Posterior cingulate gyrus (tissue), 11 donors: ENCODE measurements around the gene CHN2.

Experiments used
- DNase-seq, 10 donors: peaks; one replicate each; pipeline versions ENCODE4 v3.0.0 to v3.0.0-alpha.2; 2020 to 2021; ENCODE audit warnings: mixed read lengths in 3 of 10
- intact Hi-C: fragments of 100-400 bp; cut with DNase I; formaldehyde crosslinking; loops from one replicate; pipeline ENCODE4 v1.15.1; 2023

The CHN2 gene

GRCh38 chr7:29194594-29195427 is at the start of gene CHN2:
Gene CHN2, plus strand, starts transcription at chr7:29194775.
- DNase-seq: peak; percentile 40 to 94 (median 62)
- intact Hi-C loops: loop anchor here (5.0 kb wide), 1 partner anchor 77 kb away; no protein-coding TSS in a partner anchor

DNA sequence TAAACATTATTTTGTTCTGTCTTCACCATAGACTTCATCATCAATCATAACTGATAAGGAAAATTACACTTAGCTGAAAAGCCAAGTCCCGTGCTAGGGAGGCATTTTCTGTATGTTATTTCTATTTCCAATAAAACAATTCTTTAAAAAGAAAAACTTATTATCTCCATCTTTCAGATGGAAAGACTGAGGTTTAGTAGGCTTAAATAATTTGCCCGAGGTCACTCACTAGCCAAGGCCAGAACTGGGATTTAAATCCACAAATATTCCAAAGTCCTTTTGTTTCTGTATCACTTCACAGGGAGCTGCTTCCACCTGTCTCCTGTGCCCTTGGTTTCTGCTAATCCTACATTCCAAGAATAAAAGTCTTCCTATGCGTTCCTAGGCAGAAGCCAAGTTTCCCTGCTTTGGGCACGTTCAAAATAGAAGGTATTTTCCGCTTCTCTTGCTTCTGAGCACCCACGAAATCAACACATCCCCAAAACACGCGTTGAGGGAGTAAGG is 49.0 kb upstream of the CHN2 start:
- intact Hi-C loops: no loop called here
- DNase-seq: no peak

DNA sequence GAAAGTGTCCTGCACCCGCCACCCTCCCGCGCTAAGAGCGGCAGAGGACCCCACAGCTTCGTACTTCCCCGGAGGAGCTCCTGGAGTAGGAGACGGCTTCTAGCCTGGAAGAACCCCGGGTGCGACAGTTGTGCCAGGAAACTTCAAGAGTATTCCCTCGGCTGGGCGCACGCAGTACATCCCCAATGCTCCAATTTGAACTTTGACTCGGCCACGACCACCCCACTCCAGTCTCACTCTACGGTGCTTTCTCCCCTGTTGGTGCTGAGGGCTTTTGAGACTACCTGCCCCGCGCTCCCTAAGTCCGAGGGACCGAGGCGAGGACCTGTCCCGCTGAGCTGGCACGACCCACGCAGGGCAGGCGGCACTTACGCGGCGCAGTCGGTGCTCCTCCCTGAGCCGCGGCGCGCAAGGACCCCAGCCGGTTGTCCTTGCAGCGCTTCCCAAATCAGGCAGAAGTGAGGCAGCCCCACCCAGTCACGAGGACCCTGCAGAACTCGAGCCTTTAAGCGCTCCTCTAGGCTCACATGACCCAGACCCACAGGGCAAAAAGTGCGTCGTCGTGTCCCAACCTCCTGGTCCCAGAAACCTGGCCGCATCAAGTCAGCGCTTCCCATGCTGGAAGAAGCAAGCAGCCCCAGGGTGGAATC is 48.4 kb upstream of the CHN2 start, which contains the start of gene CPVL:
Gene CPVL (minus strand): TSS at position 481 of the 650 bp plus-strand sequence. CDS start 25,476 bp downstream, outside the sequence.
- peak in 8 of 10 donors; percentile 17 to 88 (median 38) for DNase-seq
- intact Hi-C loops: no loop called here

DNA sequence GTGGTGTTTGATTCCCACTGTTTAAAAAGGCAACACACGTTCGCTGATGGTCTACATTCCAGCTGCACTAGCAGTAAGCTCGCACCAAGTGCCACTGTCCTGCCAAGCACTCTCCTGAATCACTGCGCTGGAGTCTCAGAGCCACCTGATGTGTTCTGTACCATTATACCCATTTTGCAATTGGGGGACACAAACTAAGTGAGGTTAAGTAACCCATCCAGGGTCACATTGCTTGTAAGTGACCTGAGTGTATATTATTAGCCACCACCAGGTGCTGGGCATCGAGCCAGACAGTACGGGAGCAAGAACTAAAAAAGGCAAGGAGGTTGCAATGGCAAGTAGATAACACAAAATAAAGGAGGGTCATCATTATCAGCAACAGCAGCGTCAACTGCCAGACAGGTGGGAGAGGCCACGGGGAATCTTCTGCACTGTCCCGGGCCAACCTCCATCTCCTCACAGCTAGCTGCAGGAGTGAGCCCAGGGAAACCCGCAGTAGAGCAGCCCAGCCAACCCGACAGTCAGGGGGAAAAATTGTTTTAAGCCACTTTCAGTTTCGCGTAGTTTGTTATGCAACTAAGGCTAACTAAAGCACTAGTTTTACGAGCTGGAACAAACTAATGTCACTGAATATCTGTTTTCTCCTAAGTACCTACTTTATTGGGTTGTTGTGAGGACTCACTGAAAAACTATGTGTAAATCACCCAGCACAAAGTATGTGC is 47.5 kb upstream of the CHN2 start:
- intact Hi-C loops: no loop called here
- no peak for DNase-seq

GRCh38 chr7:29147821-29148220 is 46.8 kb upstream of the CHN2 start:
- intact Hi-C loops: no loop called here

DNA sequence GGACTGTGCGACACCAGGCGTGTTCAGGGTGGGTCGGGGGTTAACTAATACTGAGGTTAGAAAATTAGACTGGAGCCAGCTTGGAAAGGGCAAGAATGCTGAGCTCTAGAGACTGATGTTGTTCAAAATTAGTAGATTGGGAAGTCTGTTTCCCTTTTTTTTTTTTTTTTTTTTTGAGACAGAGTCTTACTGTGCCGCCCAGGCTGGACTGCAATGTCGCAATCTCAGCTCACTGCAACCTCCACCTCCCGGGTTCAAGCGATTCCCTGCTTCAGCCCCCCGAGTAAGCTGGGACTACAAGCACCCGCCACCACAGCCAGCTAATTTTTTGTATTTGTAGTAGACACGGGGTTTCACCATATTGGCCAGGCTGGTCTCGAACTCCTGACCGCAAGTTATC is 45.5 kb upstream of the CHN2 start:
- intact Hi-C loops: no loop called here
- DNase-seq: no peak

More at GRCh38 chr7:29147821-29148220, 46.8 kb upstream of the CHN2 start:
- no peak for DNase-seq

DNA sequence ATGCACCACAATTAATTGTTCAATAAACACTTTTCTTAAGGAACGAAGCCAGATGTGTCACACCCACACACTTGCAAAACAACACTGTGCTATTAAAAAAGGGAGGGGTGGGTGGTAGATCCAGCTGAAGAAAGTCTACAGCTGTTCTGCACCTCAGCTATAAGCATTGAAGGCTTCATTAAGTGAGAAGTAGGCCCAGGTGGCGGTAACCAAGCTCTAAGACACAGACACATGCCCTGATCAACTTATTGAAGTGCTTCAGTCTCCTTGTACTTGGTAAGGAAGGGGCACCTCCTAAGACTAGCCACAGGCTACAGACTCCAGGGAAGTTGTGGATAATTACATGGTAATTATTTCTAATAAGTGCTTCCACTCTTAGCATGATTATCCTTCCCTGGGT is 43.7 kb upstream of the CHN2 start:
- no peak for DNase-seq
- intact Hi-C loops: no loop called here

DNA sequence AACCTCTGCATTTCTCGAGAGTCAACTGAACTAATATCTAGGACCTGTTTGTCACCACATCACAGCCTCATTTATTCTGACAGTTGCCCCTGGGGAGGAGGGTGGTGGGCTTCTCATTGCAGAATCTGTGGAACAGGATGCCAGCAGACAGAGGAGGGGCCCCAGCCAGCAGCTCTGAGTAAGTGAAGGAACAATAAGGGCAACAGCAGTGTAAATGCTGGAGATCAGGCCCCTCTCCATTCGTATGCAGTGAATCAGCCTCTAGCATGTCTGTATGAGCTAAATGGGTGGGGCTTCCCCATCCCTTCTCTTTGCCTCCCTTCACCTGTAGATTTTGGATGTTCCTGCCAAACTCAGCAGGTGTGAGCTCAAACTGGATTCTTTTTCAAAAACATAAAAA is 40.5 kb upstream of the CHN2 start:
- intact Hi-C loops: no loop called here
- DNase-seq: no peak

DNA sequence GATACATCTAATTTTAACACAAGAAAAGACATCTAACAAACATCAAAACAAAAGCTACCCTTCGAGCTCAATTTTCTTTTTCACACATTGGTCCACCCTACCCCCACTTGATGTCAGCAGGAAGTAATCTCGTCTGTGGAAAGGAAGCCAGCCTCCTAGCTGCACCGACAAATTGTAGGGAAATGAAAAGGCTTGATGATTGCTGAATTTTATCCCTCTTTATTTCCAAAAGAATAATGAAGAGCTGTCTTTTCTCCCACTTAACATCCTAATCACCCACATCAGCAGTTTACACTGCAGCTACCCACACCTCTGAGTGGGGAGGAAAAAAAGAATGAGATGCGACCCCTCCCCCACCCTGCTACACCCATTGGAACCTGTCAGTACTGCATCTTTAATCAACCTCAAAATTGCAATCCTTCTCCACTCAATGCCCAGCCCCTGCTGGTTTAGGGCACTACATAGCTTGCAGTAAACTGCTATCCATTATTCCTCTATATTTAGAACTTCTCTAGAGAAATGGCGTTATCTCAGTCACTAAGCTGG is 37.6 kb upstream of the CHN2 start:
- intact Hi-C loops: no loop called here
- no peak for DNase-seq

DNA sequence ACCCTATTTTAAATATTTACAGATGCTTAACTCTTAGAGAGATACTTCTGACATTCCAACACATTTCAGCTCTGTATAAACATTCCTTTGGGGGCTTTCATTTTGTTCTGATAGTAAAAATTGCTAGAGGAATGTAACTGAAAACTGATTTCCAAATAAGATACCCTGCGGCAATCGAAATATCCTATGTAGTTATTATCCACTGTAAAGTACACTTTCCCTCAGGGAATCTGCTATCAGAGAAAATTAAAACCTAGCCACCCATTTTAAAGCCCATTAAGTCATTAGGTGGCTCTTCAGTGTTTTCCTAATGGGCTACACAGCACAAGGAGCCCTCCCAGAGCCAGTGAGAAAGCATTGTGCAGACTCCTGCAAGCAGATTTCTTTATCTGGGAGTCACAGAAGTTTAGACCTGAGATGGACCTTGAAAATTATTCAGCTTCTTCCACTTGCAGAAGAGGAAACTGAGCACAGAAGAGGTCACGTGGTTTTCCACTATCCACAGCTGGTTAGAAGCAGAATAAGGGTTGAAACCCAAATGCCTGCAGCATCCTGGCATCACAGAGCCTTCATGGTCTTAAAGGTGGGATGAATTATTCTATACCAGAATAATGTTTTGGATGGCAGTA is 35.7 kb upstream of the CHN2 start:
- no peak for DNase-seq
- intact Hi-C loops: no loop called here

DNA sequence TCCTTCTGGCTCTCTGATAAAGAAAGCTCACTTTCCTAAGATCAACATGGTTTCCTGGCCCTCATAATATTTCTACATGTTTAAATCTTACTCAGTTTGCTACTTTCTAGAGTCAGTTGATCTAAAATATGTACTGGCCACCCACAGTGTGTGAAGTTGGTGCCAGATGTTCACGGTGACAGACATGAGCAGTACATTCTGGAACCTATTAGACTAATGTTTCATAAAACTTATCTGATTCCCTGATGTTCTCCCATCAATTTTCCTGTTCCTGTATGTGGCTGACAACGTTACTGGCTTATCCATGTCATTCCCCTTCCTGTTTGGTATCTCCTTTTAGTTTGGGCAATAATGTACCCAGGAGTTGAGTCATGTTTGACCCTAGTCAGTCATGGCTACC is 34.5 kb upstream of the CHN2 start:
- no peak for DNase-seq
- intact Hi-C loops: no loop called here

DNA sequence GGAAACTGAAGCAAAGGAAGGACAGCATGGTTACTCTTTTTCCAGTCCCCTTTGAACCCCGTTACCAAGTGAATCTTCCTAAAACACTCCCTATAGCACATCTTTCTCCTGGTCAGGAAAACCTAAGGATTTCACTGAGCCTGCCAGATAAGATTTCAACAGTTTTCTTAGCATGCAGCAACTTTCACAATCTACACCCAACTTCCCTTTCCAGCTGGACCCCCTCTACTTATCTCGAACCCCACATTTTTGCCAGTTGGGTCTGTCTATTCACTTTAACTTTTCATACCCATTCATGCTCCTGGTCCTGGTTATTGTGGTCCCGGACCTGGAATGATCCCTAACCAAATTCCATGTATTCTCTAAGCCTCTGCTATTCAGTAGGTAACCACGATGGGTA is 33.3 kb upstream of the CHN2 start:
- intact Hi-C loops: no loop called here
- no peak for DNase-seq

DNA sequence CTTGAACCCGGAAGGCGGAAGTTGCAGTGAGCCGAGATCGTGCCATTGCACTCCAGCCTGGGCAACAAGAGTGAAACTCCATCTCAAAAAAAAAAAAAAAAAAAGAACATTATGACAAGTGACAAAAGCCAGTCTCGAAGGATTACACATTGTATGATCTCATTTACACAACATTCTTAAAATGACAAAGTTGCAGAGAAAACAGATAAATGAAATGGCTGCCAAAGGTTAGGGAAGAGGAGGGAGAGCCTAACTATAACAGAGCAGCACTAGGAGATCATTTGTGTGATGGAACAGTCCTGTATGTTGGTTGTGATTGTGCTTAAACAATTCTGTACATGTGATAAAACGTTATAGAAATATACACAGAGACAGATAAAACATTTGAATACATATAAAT is 32.0 kb upstream of the CHN2 start:
- intact Hi-C loops: no loop called here

GRCh38 chr7:29163854-29164253 is 30.7 kb upstream of the CHN2 start:
- DNase-seq: no peak
- intact Hi-C loops: no loop called here

More for the DNA sequence above, 32.0 kb upstream of the CHN2 start:
- no peak for DNase-seq

DNA sequence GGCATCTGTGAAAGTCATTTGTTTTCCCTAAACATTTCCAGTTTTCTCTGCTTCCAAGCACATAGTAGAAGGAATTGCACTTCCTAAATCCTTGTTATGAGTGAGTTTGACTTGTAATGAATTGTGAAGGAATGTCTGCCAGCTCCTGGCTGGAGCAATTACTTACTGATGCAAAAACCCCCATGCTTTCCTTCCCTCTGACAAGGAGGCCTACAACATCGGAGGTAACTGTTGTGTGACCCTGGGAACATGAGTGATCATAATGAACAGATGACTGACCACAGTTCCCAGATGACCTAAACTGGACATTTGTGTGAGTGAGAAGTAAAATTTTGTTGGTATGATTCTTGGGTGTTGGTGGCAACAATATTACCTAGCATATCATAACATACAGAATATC is 26.9 kb upstream of the CHN2 start:
- no peak for DNase-seq
- intact Hi-C loops: no loop called here

DNA sequence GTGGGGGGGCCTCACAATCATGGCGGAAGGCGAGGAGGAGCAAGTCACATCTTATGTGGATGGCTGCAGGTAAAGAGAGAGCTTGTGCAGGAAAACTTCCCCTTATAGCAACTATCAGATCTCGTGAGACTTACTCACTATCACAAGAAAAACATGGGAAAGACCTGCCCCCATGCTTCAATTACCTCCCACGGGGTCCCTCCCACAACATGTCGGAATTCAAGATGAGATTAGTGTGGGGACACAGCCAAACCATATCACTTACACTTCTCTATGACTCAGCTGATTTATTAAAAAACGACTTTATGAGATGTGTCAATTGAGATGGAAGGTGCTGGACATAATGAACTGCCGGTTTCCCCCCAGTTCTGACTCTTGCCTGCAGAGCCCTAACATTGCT is 23.8 kb upstream of the CHN2 start:
- DNase-seq: no peak
- intact Hi-C loops: no loop called here

- intact Hi-C loops: no loop called here
- no peak for DNase-seq
These were observed 21.1 kb upstream of the CHN2 start for GRCh38 chr7:29173458-29173857.

DNA sequence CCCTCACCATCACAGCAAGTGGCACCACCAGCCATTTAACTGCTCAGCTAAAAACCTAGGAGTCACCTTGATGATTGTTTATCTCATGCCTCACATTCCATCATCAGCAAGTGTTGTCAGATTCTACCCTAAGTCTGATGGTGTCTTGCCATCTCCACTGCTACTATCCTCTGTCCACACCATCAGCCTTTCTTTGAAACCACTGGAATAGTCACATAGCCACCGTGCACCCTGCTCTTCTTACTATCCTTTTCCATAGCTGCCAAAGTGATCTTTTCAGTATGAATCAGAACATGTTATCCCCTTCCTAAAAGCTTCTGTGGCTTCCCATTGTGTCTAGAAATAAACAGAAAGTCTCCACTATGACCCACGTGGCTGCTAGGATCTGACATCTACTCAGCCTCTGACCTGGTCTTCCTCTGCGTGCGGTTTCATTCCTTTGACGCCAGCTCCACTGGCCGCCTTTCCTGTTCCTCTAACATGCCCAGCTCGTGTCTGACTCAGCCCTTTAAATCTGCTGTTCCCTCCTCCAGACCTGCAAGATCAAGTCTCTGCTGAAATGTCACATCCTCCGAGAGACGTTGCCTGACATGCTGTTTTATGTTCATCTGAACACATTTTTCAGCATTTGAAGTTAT is 16.5 kb upstream of the CHN2 start:
- intact Hi-C loops: no loop called here

GRCh38 chr7:29179115-29179514 is 15.5 kb upstream of the CHN2 start:
- intact Hi-C loops: no loop called here
- no peak for DNase-seq

More for the DNA sequence above, 16.5 kb upstream of the CHN2 start:
- DNase-seq: peak in 6 of 10 donors; percentile 16 to 90 (median 31)

DNA sequence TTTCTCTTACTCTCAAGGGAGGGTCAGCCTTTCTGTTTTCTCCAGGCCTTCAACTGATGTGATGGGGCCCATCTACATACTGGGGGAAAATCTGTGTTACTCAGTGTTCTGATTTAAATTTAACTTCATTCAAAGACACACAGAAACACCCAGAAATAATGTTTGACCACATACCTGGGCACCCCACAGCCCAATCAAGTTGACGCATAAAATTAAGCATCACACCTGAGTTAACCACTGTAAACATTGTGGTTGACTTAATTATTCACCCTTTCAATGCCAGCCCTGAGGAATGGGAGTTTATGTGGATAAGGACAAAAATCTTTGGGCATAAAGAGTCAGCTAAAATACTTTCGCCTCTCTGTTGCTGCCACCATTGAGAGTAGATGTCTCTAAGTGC is 10.0 kb upstream of the CHN2 start:
- no peak for DNase-seq
- intact Hi-C loops: no loop called here
